ENCODE data around the gene LTC4S.
"Not testable (repeated sequence)": the region's sequence is repeated elsewhere in the genome, so short reads cannot be mapped to it uniquely, and the experiment has no call there.

The LTC4S gene

GRCh38 chr5:179793468-179794139 lies at the start of gene LTC4S:
Gene LTC4S (plus strand): TSS chr5:179793986. CDS start chr5:179794081, 95 bp downstream.
- DNase-seq, result peak; percentile 55

- DNase-seq, result not testable (repeated sequence)
Measured at GRCh38 chr5:179744106-179744505, 49.7 kb upstream of the LTC4S start.

DNA sequence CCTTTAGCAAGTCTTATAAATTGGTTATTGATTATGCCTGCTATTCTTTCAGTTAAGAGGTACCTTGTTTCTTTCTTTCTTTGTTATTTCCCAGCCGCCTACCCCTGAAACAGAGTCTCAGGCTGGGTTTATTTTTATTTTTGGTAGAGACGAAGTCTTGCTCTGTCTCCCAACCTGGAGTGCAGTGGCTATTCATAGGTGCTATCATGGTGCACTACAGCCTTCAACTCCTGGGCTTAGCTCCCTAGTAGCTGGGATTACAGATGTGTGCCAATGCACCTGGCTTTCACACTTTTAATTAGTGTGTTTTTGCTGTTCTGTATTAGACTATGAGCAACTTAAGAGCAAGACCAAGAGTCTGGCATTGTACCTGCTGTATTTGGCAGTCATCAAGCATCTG lies 46.9 kb upstream of the LTC4S start:
- no peak for DNase-seq

DNA sequence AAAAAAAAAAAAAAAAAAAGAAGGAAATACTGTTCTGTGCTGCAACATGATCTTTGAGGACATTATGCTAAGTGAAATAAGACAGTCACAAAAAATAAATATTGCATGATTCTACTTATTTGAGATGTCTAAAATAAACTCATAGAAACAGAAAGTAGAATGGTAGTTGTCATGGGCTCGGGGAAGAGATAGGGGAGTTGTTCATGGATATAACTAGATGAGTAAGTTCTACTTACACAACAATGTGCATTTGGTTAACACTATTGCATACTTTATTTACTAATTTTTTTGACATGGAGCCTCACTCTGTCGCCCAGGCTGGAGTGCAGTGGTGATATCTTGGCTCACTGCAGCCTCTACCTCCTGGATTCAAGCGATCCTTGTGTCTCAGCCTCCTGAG lies 46.0 kb upstream of the LTC4S start:
- no peak for DNase-seq

DNA sequence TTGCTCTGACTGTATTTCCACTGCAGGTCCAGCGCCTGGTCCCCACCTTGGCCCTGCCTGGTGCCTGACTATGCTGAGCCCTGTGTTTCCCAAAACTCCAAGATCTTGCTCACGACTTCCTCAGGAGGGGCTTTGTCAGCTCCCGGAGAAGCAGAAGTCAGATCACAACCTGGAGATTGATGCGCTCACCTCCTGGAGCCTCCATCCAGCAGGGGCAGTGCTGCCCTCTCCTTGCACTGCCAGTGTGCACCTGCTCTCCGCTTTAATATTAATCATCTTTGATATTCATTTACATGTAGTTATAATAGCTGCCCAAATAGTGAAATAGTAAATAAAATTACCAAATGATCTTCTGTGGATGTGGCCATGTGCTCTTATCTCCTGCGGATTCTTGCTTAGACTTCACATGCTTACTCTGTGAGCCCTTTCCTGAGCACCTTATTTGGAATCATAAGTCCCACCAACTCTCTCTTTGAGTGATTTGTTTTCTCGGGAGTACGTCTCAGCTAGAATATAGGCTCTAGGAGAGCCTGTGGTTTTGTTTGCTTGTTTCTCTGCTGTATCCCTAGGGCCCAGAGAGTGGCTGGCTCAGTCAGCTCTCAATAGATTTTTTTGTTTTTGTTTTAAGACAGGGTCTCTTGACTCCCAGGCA lies 43.8 kb upstream of the LTC4S start:
- DNase-seq, result no peak

GRCh38 chr5:179753971-179754370 lies 39.8 kb upstream of the LTC4S start:
- DNase-seq, result no peak

DNA sequence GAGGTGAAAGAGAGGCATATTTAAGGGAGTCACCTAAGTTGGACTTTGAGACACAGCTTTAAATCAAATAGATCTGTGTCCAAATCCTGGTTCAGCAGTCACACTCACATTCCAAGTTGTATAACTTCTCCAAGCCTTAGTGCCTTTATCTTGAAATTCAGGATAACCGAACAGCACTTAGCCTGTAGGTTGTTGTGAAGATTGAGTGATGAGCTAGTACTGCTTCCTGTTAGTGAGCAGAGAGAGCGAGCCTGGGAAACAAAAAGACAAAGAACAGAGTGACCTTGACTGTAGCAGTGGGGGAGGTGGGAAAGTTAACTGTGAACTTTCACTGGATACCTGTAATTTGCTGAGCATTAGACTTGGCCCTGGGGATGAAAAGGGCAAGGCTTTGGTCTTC lies 38.8 kb upstream of the LTC4S start:
- DNase-seq, result no peak

DNA sequence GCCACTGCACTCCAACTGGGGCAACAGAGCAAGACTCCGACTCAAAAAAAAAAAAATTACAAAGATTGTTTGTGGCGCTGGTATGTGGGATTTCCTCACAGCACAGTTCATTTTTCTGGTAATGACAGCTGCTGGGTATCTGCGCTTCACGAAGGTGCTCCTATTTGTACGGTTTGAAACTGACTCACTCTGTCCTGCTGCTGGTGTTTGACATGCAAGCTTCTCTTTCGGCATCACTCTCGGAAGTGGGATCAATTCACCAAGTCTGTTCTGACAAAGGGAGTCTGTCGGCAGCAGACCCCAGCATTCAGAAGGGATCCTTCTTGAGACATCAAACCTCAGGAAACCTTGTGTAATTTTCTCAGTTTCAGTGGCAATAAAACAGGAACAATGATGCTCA lies 34.8 kb upstream of the LTC4S start:
- DNase-seq, result no peak

- DNase-seq, result no peak
Measured at GRCh38 chr5:179759581-179760551, 33.9 kb upstream of the LTC4S start.

GRCh38 chr5:179762079-179762780 lies 31.6 kb upstream of the LTC4S start:
- no peak for DNase-seq

DNA sequence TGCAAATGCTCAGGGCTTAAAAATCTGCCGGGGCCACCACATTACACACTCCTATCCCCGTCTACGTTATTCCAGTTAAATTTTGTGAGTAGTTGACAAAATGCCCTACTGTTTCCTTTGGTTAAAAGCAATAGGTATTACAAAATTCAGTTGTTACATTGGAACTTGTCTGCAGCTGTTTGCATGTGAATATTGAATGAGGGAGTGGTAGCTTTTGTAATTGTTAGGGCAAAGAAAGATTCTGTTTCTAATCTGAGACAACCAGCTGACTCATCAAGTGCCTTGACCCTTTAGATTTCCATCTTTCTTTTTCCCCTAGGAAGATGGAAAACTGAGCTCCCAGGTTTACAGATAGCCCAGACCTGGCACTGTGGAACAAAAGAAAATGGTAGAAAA lies 31.0 kb upstream of the LTC4S start:
- DNase-seq, result no peak

GRCh38 chr5:179763215-179763945 lies 30.4 kb upstream of the LTC4S start:
- peak; percentile 56 for DNase-seq

GRCh38 chr5:179764056-179764455 lies 29.7 kb upstream of the LTC4S start:
- DNase-seq, result no peak

DNA sequence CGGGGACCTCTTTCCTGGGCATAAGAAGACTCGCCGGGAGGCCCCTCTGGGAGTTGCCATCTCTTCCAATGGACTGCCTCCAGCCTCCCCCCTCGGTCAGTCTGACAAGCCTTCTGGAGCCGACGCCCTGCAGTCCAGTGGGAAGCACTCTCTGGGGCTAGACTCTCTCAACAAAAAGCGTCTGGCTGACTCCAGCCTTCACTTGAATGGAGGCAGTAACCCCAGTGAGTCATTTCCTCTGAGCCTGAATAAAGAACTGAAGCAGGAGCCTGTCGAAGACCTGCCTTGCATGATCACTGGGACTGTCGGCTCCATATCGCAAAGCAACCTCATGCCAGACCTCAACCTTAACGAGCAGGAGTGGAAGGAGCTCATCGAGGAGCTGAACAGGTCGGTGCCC lies 28.4 kb upstream of the LTC4S start:
- no peak for DNase-seq

DNA sequence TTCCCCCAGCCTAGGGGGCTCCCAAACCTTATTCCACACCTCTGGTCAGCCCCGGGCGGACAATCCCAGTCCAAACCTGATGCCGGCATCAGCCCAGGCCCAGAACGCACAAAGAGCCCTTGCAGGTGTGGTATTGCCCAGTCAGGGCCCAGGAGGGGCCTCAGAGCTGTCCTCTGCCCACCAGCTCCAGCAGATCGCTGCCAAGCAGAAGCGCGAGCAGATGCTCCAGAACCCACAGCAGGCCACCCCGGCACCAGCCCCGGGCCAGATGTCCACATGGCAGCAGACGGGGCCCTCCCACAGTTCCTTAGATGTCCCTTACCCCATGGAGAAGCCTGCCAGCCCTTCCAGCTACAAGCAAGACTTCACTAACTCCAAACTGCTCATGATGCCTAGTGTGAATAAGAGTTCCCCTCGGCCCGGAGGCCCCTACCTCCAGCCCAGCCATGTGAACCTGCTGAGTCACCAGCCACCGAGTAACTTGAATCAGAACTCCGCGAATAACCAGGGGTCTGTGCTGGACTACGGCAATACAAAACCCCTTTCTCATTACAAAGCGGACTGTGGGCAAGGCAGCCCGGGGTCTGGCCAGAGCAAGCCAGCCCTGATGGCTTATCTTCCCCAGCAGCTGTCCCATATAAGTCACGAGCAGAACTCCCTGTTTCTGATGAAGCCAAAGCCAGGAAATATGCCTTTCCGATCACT lies 27.6 kb upstream of the LTC4S start:
- no peak for DNase-seq

DNA sequence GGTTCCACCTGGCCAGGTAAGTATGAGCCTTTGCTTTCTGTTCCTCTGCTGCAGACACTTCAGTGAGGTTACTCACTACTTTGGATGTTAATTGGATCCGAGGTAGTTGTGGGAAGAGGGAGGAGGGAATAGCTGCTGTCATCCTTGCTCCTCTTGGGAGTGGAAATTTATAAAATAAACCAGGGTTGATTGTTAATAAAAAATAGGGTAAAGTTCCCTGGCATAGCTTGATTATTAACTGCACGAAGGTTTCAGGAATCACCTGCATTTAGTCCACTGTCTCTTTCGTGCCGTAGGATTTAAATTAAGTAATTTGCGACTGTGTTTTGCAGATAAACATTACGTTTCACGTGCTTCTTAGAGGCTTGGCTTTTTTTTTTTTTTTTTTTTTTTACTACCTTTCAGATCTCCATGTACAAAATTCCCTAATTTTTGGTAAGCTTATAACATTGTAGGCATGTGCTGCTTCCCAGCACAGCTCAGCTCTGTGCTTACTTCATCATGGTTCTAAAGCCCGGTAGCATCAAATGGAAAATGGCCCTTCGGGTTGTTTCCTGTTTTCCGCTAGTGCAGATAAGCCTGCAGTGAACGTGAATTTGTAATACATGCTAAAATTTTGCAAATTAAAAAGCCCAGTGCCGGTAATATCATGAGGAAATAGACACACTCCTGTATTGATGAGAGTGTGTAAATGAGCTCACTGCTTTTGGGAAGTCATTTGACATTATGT lies 26.9 kb upstream of the LTC4S start:
- no peak for DNase-seq

DNA sequence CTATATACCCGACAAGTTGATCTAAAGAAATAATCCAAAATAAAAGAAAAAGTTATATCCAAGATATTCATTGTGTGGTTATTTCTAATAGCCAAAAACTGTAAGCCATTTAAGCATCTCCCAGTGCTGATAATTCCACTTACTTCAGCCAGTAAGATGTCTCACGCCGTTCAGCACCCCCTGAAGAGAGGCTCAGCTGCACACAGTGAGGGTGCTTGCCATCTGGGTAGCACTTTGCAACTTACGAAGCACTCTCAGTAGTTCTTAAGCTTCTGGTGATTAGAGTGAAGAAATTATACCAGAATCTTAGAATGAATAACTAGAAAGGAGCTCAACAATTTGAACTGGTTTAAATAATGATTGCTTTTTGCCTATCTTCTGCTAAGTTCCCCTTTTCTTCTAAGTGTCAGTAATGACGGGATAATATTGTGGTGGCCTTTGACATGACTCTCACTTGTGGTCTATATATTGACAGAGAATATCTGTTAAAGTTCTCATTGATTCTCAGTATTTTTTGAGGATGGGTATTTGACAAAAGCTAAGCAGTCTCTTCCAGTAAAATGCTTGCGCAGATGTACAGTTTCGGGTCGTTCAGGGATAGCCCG lies 26.2 kb upstream of the LTC4S start:
- no peak for DNase-seq

DNA sequence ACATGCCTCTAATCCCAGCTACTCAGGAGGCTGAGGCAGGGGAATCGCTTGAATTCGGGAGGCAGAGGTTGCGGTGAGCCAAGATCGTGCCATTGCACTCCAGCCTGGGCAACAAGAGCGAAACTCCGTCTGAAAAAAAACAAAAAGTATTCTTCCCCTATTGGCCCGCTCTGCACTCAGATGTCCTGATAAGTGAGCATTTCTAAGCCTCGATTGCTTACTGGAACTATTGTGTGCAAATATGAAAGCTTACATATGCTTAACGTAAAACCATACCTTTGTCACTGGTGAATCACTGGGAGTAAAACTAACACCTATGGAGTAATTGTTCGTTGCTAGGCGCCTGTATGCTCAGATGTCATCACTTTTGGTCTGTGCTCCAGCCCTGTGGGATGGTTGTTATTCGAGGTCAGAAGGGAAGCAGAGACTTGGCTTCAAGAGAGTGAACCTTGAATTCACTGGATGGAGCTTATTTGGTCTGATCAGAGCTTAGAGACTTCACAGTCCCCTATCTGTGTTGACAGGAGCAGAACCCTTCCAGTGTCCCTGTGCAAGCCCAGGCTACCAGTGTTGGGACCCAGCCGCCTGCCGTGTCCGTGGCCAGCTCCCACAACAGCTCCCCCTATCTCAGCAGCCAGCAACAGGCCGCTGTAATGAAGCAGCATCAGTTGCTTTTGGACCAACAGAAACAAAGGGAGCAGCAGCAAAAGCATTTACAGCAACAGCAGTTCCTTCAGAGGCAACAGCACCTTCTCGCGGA lies 25.3 kb upstream of the LTC4S start:
- no peak for DNase-seq

DNA sequence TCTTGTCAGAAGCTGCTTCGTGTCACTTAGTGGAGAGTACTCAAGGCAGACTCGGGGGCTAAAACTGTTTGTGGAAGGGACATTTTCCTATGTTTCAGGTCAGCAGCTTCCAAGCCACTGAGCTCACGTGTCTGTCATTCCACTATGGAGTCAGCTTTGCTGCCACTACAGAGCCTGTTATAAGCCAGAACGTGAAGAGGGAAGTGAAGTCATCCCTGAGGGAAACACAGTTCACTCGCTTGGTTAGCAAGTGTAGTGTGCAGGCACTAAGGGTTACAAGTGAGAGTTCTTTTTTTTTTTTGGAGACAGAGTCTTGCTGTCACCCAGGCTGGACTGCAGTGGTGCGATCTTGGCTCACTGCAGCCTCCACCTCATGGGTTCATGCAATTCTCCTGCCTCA lies 24.5 kb upstream of the LTC4S start:
- DNase-seq, result no peak

- no peak for DNase-seq
Measured at GRCh38 chr5:179769796-179770195, 24.0 kb upstream of the LTC4S start.

Measured in midbrain (tissue), 1 donor.